Smooth muscle cell (in vitro differentiated cells): ENCODE results near the gene PLD1. TPM values are rescaled to one million over a fixed set of nuclear protein-coding genes. Genes with fewer than 3 reads are reported as not detected.

Source experiments
- DNase-seq: peaks from one replicate; lab custom pipeline; 2025; ENCODE audit not compliant: unreplicated experiment; lab: John Stamatoyannopoulos, UW
- H2AFZ ChIP-seq: fragments of 200-600 bp; sonication (generic); 2 replicates; pipeline ENCODE4 v1.6.0; 2016; ENCODE audit warnings: antibody characterized with exemption, low read depth, mild to moderate bottlenecking
- H3F3A ChIP-seq: fragments of 200-600 bp; sonication (generic); 2 replicates; pipeline ENCODE4 v1.6.0; 2017; ENCODE audit warnings: antibody characterized with exemption, low read depth
- H3K27ac ChIP-seq: fragments of 200-600 bp; sonication (generic); 2 replicates; pipeline ENCODE4 v1.5.1; 2016; ENCODE audit warnings: low read depth, mild to moderate bottlenecking
- H3K27me3 ChIP-seq: fragments of 200-600 bp; sonication (generic); 2 replicates; pipeline ENCODE4 v1.6.1; 2016; ENCODE audit warnings: low read depth, mild to moderate bottlenecking
- H3K36me3 ChIP-seq: fragments of 200-600 bp; sonication (generic); 2 replicates; pipeline ENCODE4 v1.5.1; 2016; ENCODE audit warnings: low read depth
- H3K4me1 ChIP-seq: fragments of 200-600 bp; sonication (generic); 2 replicates; pipeline ENCODE4 v1.5.1; 2016; ENCODE audit warnings: low read depth
- H3K4me2 ChIP-seq: fragments of 200-600 bp; sonication (generic); 2 replicates; pipeline ENCODE4 v1.6.0; 2016; ENCODE audit warnings: mild to moderate bottlenecking
- H3K4me3 ChIP-seq: fragments of 200-600 bp; sonication (generic); 2 replicates; pipeline ENCODE4 v1.5.1; 2016; ENCODE audit warnings: mild to moderate bottlenecking
- H3K79me2 ChIP-seq: fragments of 200-600 bp; sonication (generic); 2 replicates; pipeline ENCODE4 v1.6.0; 2016; ENCODE audit warnings: low read depth, mild to moderate bottlenecking
- H3K9ac ChIP-seq: fragments of 200-600 bp; sonication (generic); 2 replicates; pipeline ENCODE4 v1.6.0; 2016; ENCODE audit warnings: low read depth
- H3K9me3 ChIP-seq: fragments of 200-600 bp; sonication (generic); replicated peaks from 2 replicates; pipeline ENCODE4 v1.5.1; 2016; ENCODE audit warnings: low read depth
- H4K20me1 ChIP-seq: fragments of 200-600 bp; sonication (generic); 2 replicates; pipeline ENCODE4 v1.6.0; 2016; ENCODE audit warnings: low read depth
- CTCF ChIP-seq: fragments of 200-600 bp; sonication (generic); IDR thresholded peaks from 2 replicates; pipeline ENCODE4 v1.5.1; 2017; ENCODE audit warnings: borderline replicate concordance, mild to moderate bottlenecking, antibody characterized with exemption; ENCODE audit not compliant: insufficient read depth, poor library complexity, severe bottlenecking
- WGBS: methylation state at CpG from one replicate; pipeline ENCODE4 v1.1.7; 2016; ENCODE audit warnings: low lambda C conversion rate; 5-methylcytosine and 5-hydroxymethylcytosine counted together
- polyA plus RNA-seq: library from polyadenylated mRNA; unstranded; fragments of >200 nt; fragmentation: Nextera tagmentation; extraction: Ambion mirVana; gene quantifications from 2 replicates; pipeline ENCODE4 v1.2.1, GENCODE V29; 2016
- total RNA-seq: library from RNA; depleted of rRNA; stranded (reverse); fragments of >200 nt; gene quantifications from 2 replicates; pipeline ENCODE4 v1.2.3, GENCODE V29; 2014

PLD1 gene
- total and polyA plus RNA-seq, 2 experiments from 2014 or later: 15.2 to 36.1 TPM

- no peak for TF ChIP-seq CTCF
- H3K9me3 ChIP-seq: no peaks in the 10 kb centered on the region
- no peak for DNase-seq
- 86% methylated on average over 5 of the region's 5 CpGs for WGBS
- H3K4me2 ChIP-seq: peak within 1 kb of the TSS; percentile 67
- H3K27ac ChIP-seq: peak within 1 kb of the TSS; percentile 85
- H3K4me3 ChIP-seq: peak within 1 kb of the TSS; percentile 0
- H3K27me3 ChIP-seq: no peaks in the 10 kb centered on the region
- no peaks in the 10 kb centered on the region for H3K79me2 ChIP-seq
- peak within 1 kb of the TSS; percentile 65 for H3K9ac ChIP-seq
- peaks cover 37% of the 10 kb centered on the region for H3K4me1 ChIP-seq
- H3F3A ChIP-seq: peaks cover 19% of the 10 kb centered on the region
- H2AFZ ChIP-seq: peak within 1 kb of the TSS; percentile 64
- no peaks in the 10 kb centered on the region for H4K20me1 ChIP-seq
- no peaks in the 10 kb centered on the region for H3K36me3 ChIP-seq
These were observed 32.7 kb upstream of the PLD1 start, which contains the start of gene TMEM212 for GRCh38 chr3:171842864-171843518. TSS of gene TMEM212 (plus strand) at chr3:171843349. CDS start at chr3:171843384, 35 bp downstream.

GRCh38 chr3:171841620-171842000 is 31.3 kb upstream of the PLD1 start:
- H3K27ac ChIP-seq: peak overlapping the region; percentile 85
- peak overlapping the region; percentile 67 for H3K4me2 ChIP-seq
- H3K4me1 ChIP-seq: peaks cover 38% of the 10 kb centered on the region
- peaks cover 31% of the 10 kb centered on the region for H3F3A ChIP-seq
- H3K9me3 ChIP-seq: no peaks in the 10 kb centered on the region
- DNase-seq: no peak
- H3K9ac ChIP-seq: peak overlapping the region; percentile 53
- H3K4me3 ChIP-seq: peak overlapping the region; percentile 0
- WGBS: 18% methylated on average over 1 of the region's 1 CpG
- H4K20me1 ChIP-seq: no peaks in the 10 kb centered on the region
- H3K27me3 ChIP-seq: no peaks in the 10 kb centered on the region
- TF ChIP-seq CTCF: no peak
- H3K79me2 ChIP-seq: no peaks in the 10 kb centered on the region
- no peaks in the 10 kb centered on the region for H3K36me3 ChIP-seq
- no peak overlapping the region for H2AFZ ChIP-seq

- peaks cover 38% of the 10 kb centered on the region for H3K4me1 ChIP-seq
- no peak for DNase-seq
- TF ChIP-seq CTCF: no peak
- peaks cover 31% of the 10 kb centered on the region for H3F3A ChIP-seq
- peak overlapping the region; percentile 85 for H3K27ac ChIP-seq
- H3K27me3 ChIP-seq: no peaks in the 10 kb centered on the region
- WGBS: 29% methylated on average over 6 of the region's 6 CpGs
- H2AFZ ChIP-seq: peak overlapping the region; percentile 64
- H4K20me1 ChIP-seq: no peaks in the 10 kb centered on the region
- no peaks in the 10 kb centered on the region for H3K79me2 ChIP-seq
- peak overlapping the region; percentile 53 for H3K9ac ChIP-seq
- H3K4me3 ChIP-seq: no peak overlapping the region
- H3K9me3 ChIP-seq: no peaks in the 10 kb centered on the region
- no peaks in the 10 kb centered on the region for H3K36me3 ChIP-seq
- peak overlapping the region; percentile 67 for H3K4me2 ChIP-seq
These were observed 30.7 kb upstream of the PLD1 start for GRCh38 chr3:171840811-171841619.
